Ectodermal cell (in vitro differentiated cells): Measurements from ENCODE around the gene GKN2.
"Not testable (repeated sequence)": the region's sequence is repeated elsewhere in the genome, so short reads cannot be mapped to it uniquely, and the experiment has no call there.

Source experiments
- H3K27ac ChIP-seq: 2 replicates; pipeline ENCODE4 v1.7.0; 2013; ENCODE audit warnings: mild to moderate bottlenecking, low read depth, low read length; ENCODE audit not compliant: insufficient read depth, poor library complexity, severe bottlenecking
- H3K27me3 ChIP-seq: 2 replicates; pipeline ENCODE4 v1.7.0; 2013; ENCODE audit warnings: mild to moderate bottlenecking, low read length; ENCODE audit not compliant: insufficient read depth, control insufficient read depth, poor library complexity, severe bottlenecking
- H3K36me3 ChIP-seq: one replicate; pipeline ENCODE4 v1.7.0; 2013; ENCODE audit warnings: low read length; ENCODE audit not compliant: control insufficient read depth, insufficient read depth
- H3K4me1 ChIP-seq: one replicate; pipeline ENCODE4 v1.7.0; 2013; ENCODE audit warnings: low read length; ENCODE audit not compliant: control insufficient read depth, insufficient read depth
- H3K4me3 ChIP-seq: 2 replicates; pipeline ENCODE4 v1.7.0; 2013; ENCODE audit warnings: low read depth, low read length, control low read depth; ENCODE audit not compliant: insufficient read depth
- H3K9me3 ChIP-seq: 2 replicates; pipeline ENCODE4 v1.7.0; 2013; ENCODE audit warnings: mild to moderate bottlenecking, low read length, moderate library complexity; ENCODE audit not compliant: control insufficient read depth
- WGBS, 2 experiments: methylation state at CpG; one replicate each; pipeline ENCODE4 v1.1.7; 2013; ENCODE audit warnings: missing lambda C conversion rate in 2 of 2; 5-methylcytosine and 5-hydroxymethylcytosine counted together

GKN2 gene

GRCh38 chr2:68964282-68964681 lies 11.6 kb upstream of the GKN2 start:
- H3K27ac ChIP-seq = no peak overlapping the region
- H3K4me3 ChIP-seq = no peak overlapping the region
- no peaks in the 10 kb centered on the region for H3K36me3 ChIP-seq
- no peaks in the 10 kb centered on the region for H3K27me3 ChIP-seq
- no peaks in the 10 kb centered on the region for H3K4me1 ChIP-seq
- H3K9me3 ChIP-seq = no peaks in the 10 kb centered on the region

GRCh38 chr2:68961380-68961779 lies 8.7 kb upstream of the GKN2 start:
- H3K27me3 ChIP-seq = no peaks in the 10 kb centered on the region
- H3K27ac ChIP-seq = no peak overlapping the region
- H3K4me1 ChIP-seq = no peaks in the 10 kb centered on the region
- WGBS, 2 experiments = 95 to 97% methylated on average over 4 of the region's 4 CpGs
- H3K4me3 ChIP-seq = no peak overlapping the region
- no peaks in the 10 kb centered on the region for H3K36me3 ChIP-seq
- no peaks in the 10 kb centered on the region for H3K9me3 ChIP-seq

GRCh38 chr2:68959001-68959400 lies 6.3 kb upstream of the GKN2 start:
- Histone ChIP-seq H3K27me3 (no peaks in the 10 kb centered on the region), H3K27ac (no peak overlapping the region), H3K9me3 (no peaks in the 10 kb centered on the region), H3K36me3 (no peaks in the 10 kb centered on the region), H3K4me3 (no peak overlapping the region), H3K4me1 (no peaks in the 10 kb centered on the region)
- WGBS, 2 experiments = no CpG with 5 or more reads among the region's 1 CpG

GRCh38 chr2:68955432-68955831 lies 2.7 kb upstream of the GKN2 start:
- H3K36me3 ChIP-seq, H3K27me3 ChIP-seq, H3K4me3 ChIP-seq, H3K9me3 ChIP-seq, H3K27ac ChIP-seq, H3K4me1 ChIP-seq: not testable (repeated sequence)
- WGBS, 2 experiments = 99 to 100% methylated on average over 4 of the region's 5 CpGs

- H3K4me1 ChIP-seq = no peaks in the 10 kb centered on the region
- H3K27ac ChIP-seq = no peak overlapping the region
- H3K36me3 ChIP-seq = no peaks in the 10 kb centered on the region
- no peak overlapping the region for H3K4me3 ChIP-seq
- H3K27me3 ChIP-seq = no peaks in the 10 kb centered on the region
- H3K9me3 ChIP-seq = no peaks in the 10 kb centered on the region
- 71 to 75% methylated on average over 4 of the region's 4 CpGs for WGBS, 2 experiments
Measured at GRCh38 chr2:68951899-68952298, 794 bp downstream of the GKN2 start.

GRCh38 chr2:68948710-68949109 lies 4.0 kb downstream of the GKN2 start:
- Histone ChIP-seq H3K4me1 (peaks cover 5% of the 10 kb centered on the region), H3K27me3 (no peaks in the 10 kb centered on the region), H3K27ac (no peak overlapping the region), H3K36me3 (no peaks in the 10 kb centered on the region), H3K9me3 (no peaks in the 10 kb centered on the region), H3K4me3 (no peak overlapping the region)
- 92 to 95% methylated on average over 1 of the region's 1 CpG for WGBS, 2 experiments

GRCh38 chr2:68946117-68946516 lies 6.6 kb downstream of the GKN2 start:
- Histone ChIP-seq H3K9me3 (no peaks in the 10 kb centered on the region), H3K4me1 (peaks cover 6% of the 10 kb centered on the region), H3K27me3 (no peaks in the 10 kb centered on the region), H3K27ac (no peak overlapping the region), H3K36me3 (no peaks in the 10 kb centered on the region), H3K4me3 (no peak overlapping the region)
- WGBS, 2 experiments = 84 to 89% methylated on average over 2 to 3 of the region's 3 CpGs

- H3K27ac ChIP-seq = no peak overlapping the region
- 26 to 30% methylated on average over 27 of the region's 27 CpGs for WGBS, 2 experiments
Measured at GRCh38 chr2:68943581-68944568, 8.8 kb downstream of the GKN2 start.

GRCh38 chr2:68942827-68943226 lies 9.9 kb downstream of the GKN2 start:
- no peak overlapping the region for H3K27ac ChIP-seq

More at GRCh38 chr2:68943581-68944568, 8.8 kb downstream of the GKN2 start:
- Histone ChIP-seq H3K9me3 (no peaks in the 10 kb centered on the region), H3K4me3 (no peak overlapping the region), H3K4me1 (peaks cover 6% of the 10 kb centered on the region), H3K36me3 (no peaks in the 10 kb centered on the region), H3K27me3 (no peaks in the 10 kb centered on the region)

GRCh38 chr2:68940369-68940768 lies 12.3 kb downstream of the GKN2 start:
- Histone ChIP-seq H3K9me3 (no peaks in the 10 kb centered on the region), H3K4me1 (peaks cover 6% of the 10 kb centered on the region), H3K27ac (no peak overlapping the region), H3K4me3 (no peak overlapping the region), H3K27me3 (no peaks in the 10 kb centered on the region), H3K36me3 (no peaks in the 10 kb centered on the region)
- 83% methylated on average over 1 of the region's 1 CpG; no CpG with 5 or more reads in 1 of the 2 experiments for WGBS, 2 experiments

More at GRCh38 chr2:68942827-68943226, 9.9 kb downstream of the GKN2 start:
- Histone ChIP-seq H3K4me3 (no peak overlapping the region), H3K27me3 (no peaks in the 10 kb centered on the region), H3K36me3 (no peaks in the 10 kb centered on the region), H3K9me3 (no peaks in the 10 kb centered on the region), H3K4me1 (peaks cover 6% of the 10 kb centered on the region)
